ENCODE results near the gene PADI1. TPM values are rescaled to one million over a fixed set of nuclear protein-coding genes. Genes with fewer than 3 reads are reported as not detected.

PADI1 gene
- total and polyA plus RNA-seq, 2 of the 8 experiments (the other 6 are each of a cell fraction or from before 2014, with no cell fraction given) = 0.20 to 0.30 TPM

DNA sequence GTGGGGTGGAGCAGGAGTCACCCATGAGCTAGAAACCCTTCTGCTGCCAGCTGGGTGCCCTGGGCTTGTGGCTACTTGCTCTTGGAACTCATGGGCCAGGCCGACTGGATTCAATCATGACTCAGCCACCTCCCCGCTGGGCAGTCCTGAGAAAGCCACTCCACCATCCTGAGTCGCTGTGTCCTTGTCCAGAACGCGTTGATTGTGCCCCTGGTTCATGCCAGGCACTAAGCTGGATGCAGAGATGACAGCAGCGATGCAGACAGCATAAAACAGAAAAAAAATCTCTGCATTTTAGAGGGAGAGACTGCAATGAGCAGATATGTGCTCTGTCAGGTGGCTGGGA, 10.6 kb downstream of the PADI1 start (continued):
- TF ChIP-seq HDAC6 (IDR thresholded peaks at IDR 0.05; ENCODE audit: low read depth, low read length) (no peak), HDAC2 (IDR thresholded peaks at IDR 0.05; ENCODE audit: borderline replicate concordance in 1 of 2, low read depth in 2 of 2, low read length in 2 of 2) (no peak), FOSL1 (IDR thresholded peaks at IDR 0.05; ENCODE audit: insufficient read depth, low read depth, low read length) (no peak)
- TF ChIP-seq, protein P1, sequence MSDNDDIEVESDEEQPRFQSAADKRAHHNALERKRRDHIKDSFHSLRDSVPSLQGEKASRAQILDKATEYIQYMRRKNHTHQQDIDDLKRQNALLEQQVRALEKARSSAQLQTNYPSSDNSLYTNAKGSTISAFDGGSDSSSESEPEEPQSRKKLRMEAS (IDR thresholded peaks at IDR 0.05) = no peak
